Caki2 (cell line): ENCODE data around the gene MTA1. TPM values are rescaled to one million over a fixed set of nuclear protein-coding genes. Genes with fewer than 3 reads are reported as not detected.

Source experiments
- DNase-seq: peaks from one replicate; pipeline ENCODE4 v3.0.0-alpha.2; 2015; ENCODE audit warnings: low read depth
- in situ Hi-C: cut with HindIII; loops from 2 replicates; pipeline ENCODE4 v1.10.0; 2016; ENCODE audit warnings: low sequenced_read_pairs, low pct_unique_long_range_greater_than_20kb, mixed read lengths
- total RNA-seq: library from RNA; depleted of rRNA; stranded (reverse); fragments of >200 nt; shearing (Covaris generic); gene quantifications from 2 replicates; pipeline ENCODE4 v1.2.3, GENCODE V29; 2014; ENCODE audit warnings: low replicate concordance; rRNA removed

Gene MTA1
- total RNA-seq, 1 experiment from 2014 or later = 18.9 TPM

- in situ Hi-C loops = no loop called here
- no peak for DNase-seq
Observed at GRCh38 chr14:105517096-105517495, 97.5 kb downstream of the MTA1 start.

- no peak for DNase-seq
- in situ Hi-C loops = no loop called here
Observed at GRCh38 chr14:105519946-105520698, 100.5 kb downstream of the MTA1 start.

Other genes with a start within 250 kb of the MTA1 start
- 16.6 and 25.8 TPM in 2 replicates for gene NUDT14, start 238.5 kb upstream of the MTA1 start, total RNA-seq
- gene BTBD6, start 171.3 kb upstream of the MTA1 start, total RNA-seq = 11.5 and 19.6 TPM in 2 replicates
- gene BRF1, start 118.8 kb upstream of the MTA1 start, total RNA-seq = 21.8 and 24.2 TPM in 2 replicates
- 23.2 and 30.0 TPM in 2 replicates for gene PACS2, start 105.1 kb upstream of the MTA1 start, total RNA-seq
- 0.24 and 0.90 TPM in 2 replicates for gene TEX22, start 21.3 kb upstream of the MTA1 start, total RNA-seq
- 181 and 245 TPM in 2 replicates for gene CRIP2, start 55.0 kb downstream of the MTA1 start, total RNA-seq
- gene CRIP1, start 67.1 kb downstream of the MTA1 start, total RNA-seq = not detected in 2 replicates
- 54.2 and 55.3 TPM in 2 replicates for gene TEDC1, start 71.4 kb downstream of the MTA1 start, total RNA-seq
- gene TMEM121, start 106.8 kb downstream of the MTA1 start, total RNA-seq = 9.1 and 21.2 TPM in 2 replicates